Calu3 (cell line): ENCODE data around the gene MYLK. TPM values are rescaled to one million over a fixed set of nuclear protein-coding genes. Genes with fewer than 3 reads are reported as not detected.
A peak's percentile ranks its signal among the peaks of the same experiment; 100 is the strongest.

Experiments used
- BruUV-seq: library from RNA; stranded (reverse); fragments of 400-500 nt; replicated peaks from 2 replicates; lab custom pipeline; 2021; lab: Mats Ljungman, UMichigan
- CTCF ChIA-PET: fragments of 300-600 bp; sonication (Branson Sonifier 250); formaldehyde crosslinking; loops from one replicate; lab custom pipeline; 2022; ENCODE audit warnings: antibody characterized with exemption; lab: Charles Lee
- DNase-seq: peaks from one replicate; pipeline ENCODE4 v3.0.0; 2022
- H3K27ac Mint-ChIP-seq: one replicate; pipeline ENCODE4 v1.8.0; 2022; ENCODE audit warnings: mixed read lengths; ENCODE audit not compliant: unreplicated experiment
- H3K27me3 Mint-ChIP-seq: one replicate; pipeline ENCODE4 v1.8.0; 2022; ENCODE audit warnings: mixed read lengths; ENCODE audit not compliant: unreplicated experiment
- H3K36me3 Mint-ChIP-seq: one replicate; pipeline ENCODE4 v1.8.0; 2022; ENCODE audit warnings: mild to moderate bottlenecking, moderate library complexity, mixed read lengths; ENCODE audit not compliant: insufficient read depth, unreplicated experiment
- H3K4me1 Mint-ChIP-seq: one replicate; pipeline ENCODE4 v1.8.0; 2022; ENCODE audit warnings: mild to moderate bottlenecking, low read depth, mixed read lengths; ENCODE audit not compliant: unreplicated experiment
- H3K4me3 Mint-ChIP-seq: one replicate; pipeline ENCODE4 v1.8.0; 2022; ENCODE audit warnings: mild to moderate bottlenecking, low read depth, moderate library complexity, mixed read lengths; ENCODE audit not compliant: unreplicated experiment
- H3K9me3 Mint-ChIP-seq: one replicate; pipeline ENCODE4 v1.8.0; 2022; ENCODE audit warnings: low read depth, mixed read lengths; ENCODE audit not compliant: unreplicated experiment
- intact Hi-C: fragments of 100-400 bp; cut with micrococcal nuclease; formaldehyde crosslinking; loops from one replicate; pipeline ENCODE4 v1.10.0; 2022; ENCODE audit not compliant: unreplicated experiment
- total RNA-seq: library from RNA; stranded (reverse); gene quantifications from 2 replicates; pipeline ENCODE4 v1.2.3, GENCODE V29; 2022
- TF ChIP-seq, protein P1 (sequence below): fragments of 200-600 bp; IDR thresholded peaks from one replicate; pipeline ENCODE4 v1.8.0; 2022; ENCODE audit warnings: antibody characterized with exemption; ENCODE audit not compliant: unreplicated experiment

The MYLK gene
- total RNA-seq, 1 experiment from 2014 or later, result 10.7 TPM

DNA sequence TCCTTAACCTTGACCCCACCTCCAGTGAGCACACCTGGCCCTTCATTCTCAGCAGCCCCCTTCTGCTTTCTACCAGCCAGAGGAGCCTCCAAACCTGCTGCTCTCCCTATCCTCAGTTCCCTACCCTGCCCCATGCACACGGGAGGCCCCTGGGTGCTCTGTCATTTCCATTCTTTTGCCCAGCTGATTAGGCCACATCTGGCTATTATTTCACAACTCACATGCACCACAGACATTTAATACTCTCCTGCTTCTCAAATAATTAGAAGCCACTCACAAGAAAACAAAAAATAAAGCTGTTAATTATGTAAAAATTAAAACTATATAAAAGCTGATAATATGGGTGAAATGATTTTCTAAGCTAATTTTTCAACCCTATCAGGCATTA is 50.7 kb downstream of the MYLK start:
- TF ChIP-seq, protein P1, sequence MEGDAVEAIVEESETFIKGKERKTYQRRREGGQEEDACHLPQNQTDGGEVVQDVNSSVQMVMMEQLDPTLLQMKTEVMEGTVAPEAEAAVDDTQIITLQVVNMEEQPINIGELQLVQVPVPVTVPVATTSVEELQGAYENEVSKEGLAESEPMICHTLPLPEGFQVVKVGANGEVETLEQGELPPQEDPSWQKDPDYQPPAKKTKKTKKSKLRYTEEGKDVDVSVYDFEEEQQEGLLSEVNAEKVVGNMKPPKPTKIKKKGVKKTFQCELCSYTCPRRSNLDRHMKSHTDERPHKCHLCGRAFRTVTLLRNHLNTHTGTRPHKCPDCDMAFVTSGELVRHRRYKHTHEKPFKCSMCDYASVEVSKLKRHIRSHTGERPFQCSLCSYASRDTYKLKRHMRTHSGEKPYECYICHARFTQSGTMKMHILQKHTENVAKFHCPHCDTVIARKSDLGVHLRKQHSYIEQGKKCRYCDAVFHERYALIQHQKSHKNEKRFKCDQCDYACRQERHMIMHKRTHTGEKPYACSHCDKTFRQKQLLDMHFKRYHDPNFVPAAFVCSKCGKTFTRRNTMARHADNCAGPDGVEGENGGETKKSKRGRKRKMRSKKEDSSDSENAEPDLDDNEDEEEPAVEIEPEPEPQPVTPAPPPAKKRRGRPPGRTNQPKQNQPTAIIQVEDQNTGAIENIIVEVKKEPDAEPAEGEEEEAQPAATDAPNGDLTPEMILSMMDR, result no peak
- intact Hi-C loops, result no loop called here
- CTCF ChIA-PET, result interaction anchor here (0.5 kb wide), 1 partner anchor 128 kb away, joined by 3 read pairs; the partner anchor contains the start of gene CCDC14
- Mint-ChIP-seq H3K27ac (peak overlapping the region; percentile 56), H3K36me3 (no peaks in the 10 kb centered on the region), H3K27me3 (no peaks in the 10 kb centered on the region), H3K9me3 (peaks cover 3% of the 10 kb centered on the region), H3K4me1 (peaks cover 16% of the 10 kb centered on the region), H3K4me3 (no peak overlapping the region)
- no peak for DNase-seq
- no TSS peak for BruUV-seq

DNA sequence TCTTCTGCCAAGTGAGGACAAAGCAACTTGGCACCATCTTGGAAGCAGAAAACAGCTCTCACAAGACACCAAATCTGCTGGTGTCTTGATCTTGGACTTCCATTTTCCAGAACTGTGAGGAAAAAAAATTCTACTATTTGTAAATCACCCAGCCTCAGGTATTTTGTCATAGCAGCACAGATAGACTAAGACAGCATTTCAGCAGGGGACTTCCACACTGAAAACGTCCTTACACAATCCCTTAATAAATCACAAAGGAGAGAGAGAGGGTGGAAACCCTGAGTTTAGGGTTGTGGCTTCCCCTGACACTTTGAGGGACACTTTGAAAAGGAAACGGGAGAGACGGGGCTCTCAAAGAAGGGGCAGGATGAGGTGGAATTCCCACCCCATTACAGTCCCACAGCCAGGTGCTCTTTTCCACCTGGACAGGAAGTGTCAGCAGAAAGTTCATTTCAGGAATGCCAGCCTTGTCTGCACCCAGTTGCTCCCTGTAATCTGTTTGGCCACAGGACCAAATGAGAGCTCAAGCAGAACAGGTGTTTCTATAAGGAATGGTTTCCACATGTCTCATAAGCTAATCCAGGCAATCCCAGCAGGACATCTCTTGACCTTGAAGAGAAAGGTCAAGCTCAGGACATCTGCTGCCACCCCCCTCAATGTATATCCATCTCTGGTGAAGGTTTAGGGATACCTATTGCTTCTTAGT is 51.3 kb downstream of the MYLK start:
- Mint-ChIP-seq H3K4me1 (peaks cover 16% of the 10 kb centered on the region), H3K27ac (peak overlapping the region; percentile 56), H3K9me3 (peaks cover 6% of the 10 kb centered on the region), H3K27me3 (no peaks in the 10 kb centered on the region), H3K4me3 (no peak overlapping the region), H3K36me3 (no peaks in the 10 kb centered on the region)
- no peak for DNase-seq
- CTCF ChIA-PET, result interaction anchor here (0.5 to 1.5 kb wide), 2 partner anchors 14 to 128 kb away, joined by 3 read pairs; partner anchors contain the start of gene CCDC14
- BruUV-seq, result no TSS peak
- intact Hi-C loops, result no loop called here
- TF ChIP-seq, protein P1, result no peak

DNA sequence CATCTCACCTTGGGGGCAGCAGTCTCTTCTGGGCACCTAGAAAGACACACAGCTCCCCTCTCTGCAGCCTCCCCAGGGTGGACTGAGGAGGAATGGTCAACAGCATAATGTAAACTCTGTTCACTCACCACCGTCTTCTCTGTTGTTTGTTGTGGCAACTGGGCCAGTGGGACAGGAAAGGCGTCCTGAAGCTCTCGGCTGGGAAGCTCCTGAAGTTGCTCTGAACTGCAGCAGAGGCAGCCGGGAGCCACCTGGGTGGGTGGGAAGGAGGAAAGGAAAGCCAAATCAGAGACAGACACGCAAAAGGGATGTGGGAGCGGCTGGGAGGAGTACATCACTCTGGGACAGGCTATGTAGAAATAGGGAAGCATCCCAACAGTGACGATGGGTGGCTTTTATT is 52.7 kb downstream of the MYLK start:
- CTCF ChIA-PET, result interaction anchor here (1.0 to 1.5 kb wide), 2 partner anchors 13 to 202 kb away, joined by 3 to 4 read pairs; partner anchors contain the start of gene KALRN
- H3K36me3 Mint-ChIP-seq, result no peaks in the 10 kb centered on the region
- intact Hi-C loops, result no loop called here
- no TSS peak for BruUV-seq
- peaks cover 5% of the 10 kb centered on the region for H3K9me3 Mint-ChIP-seq
- no peak overlapping the region for H3K4me3 Mint-ChIP-seq
- no peak for DNase-seq
- no peak overlapping the region for H3K27ac Mint-ChIP-seq
- H3K4me1 Mint-ChIP-seq, result peaks cover 16% of the 10 kb centered on the region
- H3K27me3 Mint-ChIP-seq, result no peaks in the 10 kb centered on the region
- TF ChIP-seq, protein P1, result no peak

DNA sequence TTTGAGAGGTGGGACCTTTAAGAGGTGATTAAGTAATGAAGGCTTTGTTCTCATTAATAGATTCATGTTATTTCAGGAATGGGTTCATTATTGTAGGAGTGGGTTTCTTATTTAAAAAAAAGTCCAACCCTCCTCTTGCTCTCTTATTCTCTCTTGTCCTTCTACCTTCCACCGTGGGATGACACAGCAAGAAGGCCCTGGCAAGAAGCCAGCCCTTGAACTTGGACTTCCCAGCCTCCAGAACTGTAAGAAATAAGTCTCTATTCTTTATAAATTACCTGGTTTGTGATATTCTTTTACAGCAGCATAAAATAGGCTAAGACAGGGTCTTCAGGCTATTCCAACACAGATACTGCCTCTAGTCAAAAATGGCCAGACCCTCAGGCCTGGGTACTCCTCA is 62.2 kb downstream of the MYLK start:
- intact Hi-C loops, result no loop called here
- BruUV-seq, result no TSS peak
- H3K4me1 Mint-ChIP-seq, result peaks cover 34% of the 10 kb centered on the region
- no peaks in the 10 kb centered on the region for H3K27me3 Mint-ChIP-seq
- H3K27ac Mint-ChIP-seq, result no peak overlapping the region
- TF ChIP-seq, protein P1, result no peak
- no peak overlapping the region for H3K4me3 Mint-ChIP-seq
- H3K36me3 Mint-ChIP-seq, result peaks cover 4% of the 10 kb centered on the region
- H3K9me3 Mint-ChIP-seq, result peaks cover 8% of the 10 kb centered on the region
- DNase-seq, result no peak
- CTCF ChIA-PET, result no interaction called here
